Measurements from ENCODE around the gene EFNA4. TPM values are rescaled to one million over a fixed set of nuclear protein-coding genes. Genes with fewer than 3 reads are reported as not detected.
A peak's percentile ranks its signal among the peaks of the same experiment; 100 is the strongest.

Gene EFNA4
- total and polyA plus RNA-seq, 5 donors from 2014 or later: 2.5 to 6.1 (median 4.4) TPM

- peaks cover 22% of the 10 kb centered on the region for H3K27me3 Mint-ChIP-seq
- no peaks in the 10 kb centered on the region for H3K4me1 Mint-ChIP-seq
- Histone ChIP-seq H3K9me3 (ENCODE audit: control insufficient read depth in 2 of 2, low read length in 2 of 2) (no peaks in the 10 kb centered on the region), H3K4me3 (ENCODE audit: low read depth, low read length) (no peak overlapping the region), H3K36me3 (ENCODE audit: control insufficient read depth, insufficient read depth, low read length) (no peaks in the 10 kb centered on the region), H3K27ac (ENCODE audit: insufficient read depth, low read length, poor library complexity, severe bottlenecking) (no peak overlapping the region), H3K4me1 (ENCODE audit: control insufficient read depth, insufficient read depth, low read length, poor library complexity, severe bottlenecking) (no peaks in the 10 kb centered on the region), H3K27me3 (ENCODE audit: control insufficient read depth, insufficient read depth, low read length) (peaks cover 3% of the 10 kb centered on the region)
- DNase-seq (no peak), ATAC-seq (ENCODE audit: low read depth in 2 of 2) (no peak)
- H3K36me3 Mint-ChIP-seq: no peaks in the 10 kb centered on the region
- no peak overlapping the region for H3K27ac Mint-ChIP-seq
- no peak overlapping the region for H3K4me3 Mint-ChIP-seq
- H3K9me3 Mint-ChIP-seq: no peaks in the 10 kb centered on the region
These were observed 27.6 kb upstream of the EFNA4 start for GRCh38 chr1:155035936-155036335.

- no peak for ATAC-seq (ENCODE audit: low read depth in 2 of 2)
- DNase-seq: no peak
- no peaks in the 10 kb centered on the region for H3K36me3 ChIP-seq (ENCODE audit: control insufficient read depth, insufficient read depth, low read length)
- H3K9me3 Mint-ChIP-seq: no peaks in the 10 kb centered on the region
- peaks cover 3% of the 10 kb centered on the region for H3K27me3 ChIP-seq (ENCODE audit: control insufficient read depth, insufficient read depth, low read length)
- H3K4me1 Mint-ChIP-seq: no peaks in the 10 kb centered on the region
- H3K4me3 Mint-ChIP-seq: no peak overlapping the region
- no peaks in the 10 kb centered on the region for H3K36me3 Mint-ChIP-seq
- peaks cover 22% of the 10 kb centered on the region for H3K27me3 Mint-ChIP-seq
- no peak overlapping the region for H3K4me3 ChIP-seq (ENCODE audit: low read depth, low read length)
- no peak overlapping the region for H3K27ac Mint-ChIP-seq
- no peaks in the 10 kb centered on the region for H3K9me3 ChIP-seq (ENCODE audit: control insufficient read depth in 2 of 2, low read length in 2 of 2)
- H3K27ac ChIP-seq (ENCODE audit: insufficient read depth, low read length, poor library complexity, severe bottlenecking): no peak overlapping the region
- no peaks in the 10 kb centered on the region for H3K4me1 ChIP-seq (ENCODE audit: control insufficient read depth, insufficient read depth, low read length, poor library complexity, severe bottlenecking)
These were observed 26.5 kb upstream of the EFNA4 start for GRCh38 chr1:155037043-155037442.

- peaks cover 3% of the 10 kb centered on the region for H3K27me3 ChIP-seq (ENCODE audit: control insufficient read depth, insufficient read depth, low read length)
- ATAC-seq (ENCODE audit: low read depth in 2 of 2) (no peak), DNase-seq (no peak)
- Mint-ChIP-seq H3K27me3 (peaks cover 22% of the 10 kb centered on the region), H3K4me1 (peaks cover 0 to 5% (median 0%) of the 10 kb centered on the region in 4 donors), H3K36me3 (no peaks in the 10 kb centered on the region), H3K4me3 (no peak overlapping the region), H3K27ac (no peak overlapping the region), H3K9me3 (no peaks in the 10 kb centered on the region)
- H3K27ac ChIP-seq (ENCODE audit: insufficient read depth, low read length, poor library complexity, severe bottlenecking): no peak overlapping the region
- no peaks in the 10 kb centered on the region for H3K4me1 ChIP-seq (ENCODE audit: control insufficient read depth, insufficient read depth, low read length, poor library complexity, severe bottlenecking)
- H3K9me3 ChIP-seq (ENCODE audit: control insufficient read depth in 2 of 2, low read length in 2 of 2): no peaks in the 10 kb centered on the region
- no peak overlapping the region for H3K4me3 ChIP-seq (ENCODE audit: low read depth, low read length)
- no peaks in the 10 kb centered on the region for H3K36me3 ChIP-seq (ENCODE audit: control insufficient read depth, insufficient read depth, low read length)
These were observed 25.6 kb upstream of the EFNA4 start for GRCh38 chr1:155037851-155038441.

GRCh38 chr1:155038602-155039307 is 24.8 kb upstream of the EFNA4 start:
- Mint-ChIP-seq H3K27me3 (peaks cover 22% of the 10 kb centered on the region), H3K4me3 (no peak overlapping the region), H3K27ac (no peak overlapping the region), H3K36me3 (no peaks in the 10 kb centered on the region), H3K9me3 (no peaks in the 10 kb centered on the region), H3K4me1 (peaks cover 0 to 5% (median 0%) of the 10 kb centered on the region in 4 donors)
- no peak overlapping the region for H3K4me3 ChIP-seq (ENCODE audit: low read depth, low read length)
- no peak overlapping the region for H3K27ac ChIP-seq (ENCODE audit: insufficient read depth, low read length, poor library complexity, severe bottlenecking)
- ATAC-seq (ENCODE audit: low read depth in 2 of 2): no peak
- H3K27me3 ChIP-seq (ENCODE audit: control insufficient read depth, insufficient read depth, low read length): peaks cover 3% of the 10 kb centered on the region
- H3K4me1 ChIP-seq (ENCODE audit: control insufficient read depth, insufficient read depth, low read length, poor library complexity, severe bottlenecking): no peaks in the 10 kb centered on the region
- H3K9me3 ChIP-seq (ENCODE audit: control insufficient read depth in 2 of 2, low read length in 2 of 2): no peaks in the 10 kb centered on the region
- DNase-seq: no peak
- H3K36me3 ChIP-seq (ENCODE audit: control insufficient read depth, insufficient read depth, low read length): no peaks in the 10 kb centered on the region

- no peaks in the 10 kb centered on the region for H3K9me3 Mint-ChIP-seq
- no peaks in the 10 kb centered on the region for H3K36me3 Mint-ChIP-seq
- peaks cover 22% of the 10 kb centered on the region for H3K27me3 Mint-ChIP-seq
- no peaks in the 10 kb centered on the region for H3K9me3 ChIP-seq (ENCODE audit: control insufficient read depth in 2 of 2, low read length in 2 of 2)
- DNase-seq (no peak), ATAC-seq (ENCODE audit: low read depth in 2 of 2) (no peak)
- H3K27ac Mint-ChIP-seq: peak overlapping the region in 1 of 3 donors; percentile 56
- H3K4me3 ChIP-seq (ENCODE audit: low read depth, low read length): no peak overlapping the region
- H3K36me3 ChIP-seq (ENCODE audit: control insufficient read depth, insufficient read depth, low read length): no peaks in the 10 kb centered on the region
- H3K27me3 ChIP-seq (ENCODE audit: control insufficient read depth, insufficient read depth, low read length): peaks cover 3% of the 10 kb centered on the region
- H3K27ac ChIP-seq (ENCODE audit: insufficient read depth, low read length, poor library complexity, severe bottlenecking): no peak overlapping the region
- H3K4me1 ChIP-seq (ENCODE audit: control insufficient read depth, insufficient read depth, low read length, poor library complexity, severe bottlenecking): no peaks in the 10 kb centered on the region
- H3K4me3 Mint-ChIP-seq: no peak overlapping the region
- H3K4me1 Mint-ChIP-seq: peaks cover 0 to 5% (median 0%) of the 10 kb centered on the region in 4 donors
These were observed 24.3 kb upstream of the EFNA4 start for GRCh38 chr1:155039308-155039669.

GRCh38 chr1:155040358-155041093 is 23.0 kb upstream of the EFNA4 start:
- peaks cover 3% of the 10 kb centered on the region for H3K27me3 ChIP-seq (ENCODE audit: control insufficient read depth, insufficient read depth, low read length)
- Mint-ChIP-seq H3K27me3 (peaks cover 18% of the 10 kb centered on the region), H3K9me3 (no peaks in the 10 kb centered on the region), H3K4me1 (peaks cover 2 to 10% (median 4%) of the 10 kb centered on the region in 4 donors), H3K4me3 (no peak overlapping the region), H3K27ac (no peak overlapping the region), H3K36me3 (no peaks in the 10 kb centered on the region)
- H3K4me1 ChIP-seq (ENCODE audit: control insufficient read depth, insufficient read depth, low read length, poor library complexity, severe bottlenecking): no peaks in the 10 kb centered on the region
- ATAC-seq (ENCODE audit: low read depth in 2 of 2) (no peak), DNase-seq (no peak)
- H3K27ac ChIP-seq (ENCODE audit: insufficient read depth, low read length, poor library complexity, severe bottlenecking): no peak overlapping the region
- H3K9me3 ChIP-seq (ENCODE audit: control insufficient read depth in 2 of 2, low read length in 2 of 2): no peaks in the 10 kb centered on the region
- no peak overlapping the region for H3K4me3 ChIP-seq (ENCODE audit: low read depth, low read length)
- H3K36me3 ChIP-seq (ENCODE audit: control insufficient read depth, insufficient read depth, low read length): no peaks in the 10 kb centered on the region

- ATAC-seq (ENCODE audit: low read depth in 2 of 2) (no peak), DNase-seq (no peak)
- Mint-ChIP-seq H3K9me3 (no peaks in the 10 kb centered on the region), H3K4me1 (peaks cover 2 to 10% (median 4%) of the 10 kb centered on the region in 4 donors), H3K27ac (no peak overlapping the region), H3K36me3 (no peaks in the 10 kb centered on the region), H3K27me3 (peaks cover 2% of the 10 kb centered on the region), H3K4me3 (no peak overlapping the region)
- Histone ChIP-seq H3K27me3 (ENCODE audit: control insufficient read depth, insufficient read depth, low read length) (peaks cover 3% of the 10 kb centered on the region), H3K4me3 (ENCODE audit: low read depth, low read length) (no peak overlapping the region), H3K4me1 (ENCODE audit: control insufficient read depth, insufficient read depth, low read length, poor library complexity, severe bottlenecking) (no peaks in the 10 kb centered on the region), H3K9me3 (ENCODE audit: control insufficient read depth in 2 of 2, low read length in 2 of 2) (no peaks in the 10 kb centered on the region), H3K27ac (ENCODE audit: insufficient read depth, low read length, poor library complexity, severe bottlenecking) (no peak overlapping the region), H3K36me3 (ENCODE audit: control insufficient read depth, insufficient read depth, low read length) (no peaks in the 10 kb centered on the region)
These were observed 20.8 kb upstream of the EFNA4 start for GRCh38 chr1:155042789-155043188.

All from CD4-positive, CD25-positive, alpha-beta regulatory T cell (primary cell).